Endothelial cell of umbilical vein (primary cell): ENCODE measurements around the gene TRAPPC2. TPM values are rescaled to one million over a fixed set of nuclear protein-coding genes. Genes with fewer than 3 reads are reported as not detected.
A peak's percentile ranks its signal among the peaks of the same experiment; 100 is the strongest.

Experiments used
- Bru-seq: library from RNA; stranded (reverse); fragments of 400-500 nt; gene quantifications from one replicate; lab custom pipeline; 2021; lab: Mats Ljungman, UMichigan
- BruChase-seq, 2 experiments: library from RNA; stranded (reverse); fragments of 400-500 nt; gene quantifications; one replicate each; lab custom pipeline; 2021; lab: Mats Ljungman, UMichigan
- BruUV-seq: library from RNA; stranded (reverse); fragments of 400-500 nt; replicated peaks from 2 replicates; lab custom pipeline; 2021; lab: Mats Ljungman, UMichigan
- CTCF ChIA-PET: fragments of 300-600, 350-600 bp; sonication (Branson Sonifier 250); formaldehyde crosslinking; loops from one replicate; lab custom pipeline; 2021; ENCODE audit warnings: antibody characterized with exemption, inconsistent platforms; lab: Charles Lee
- POLR2A ChIA-PET: fragments of 300-600, 350-600 bp; sonication (Branson Sonifier 250); formaldehyde crosslinking; loops from one replicate; lab custom pipeline; 2021; ENCODE audit warnings: antibody characterized with exemption, inconsistent platforms; lab: Charles Lee
- DNase-seq: peaks from one replicate; pipeline ENCODE4 v3.0.0-alpha.2; 2011; ENCODE audit warnings: low read depth, low spot score
- FAIRE-seq: peaks from 2 replicates; lab custom pipeline; 2011; peaks lifted over from hg19 to GRCh38; lab: Jason Lieb, UNC
- H2AFZ ChIP-seq: 2 replicates; pipeline ENCODE4 v1.6.0; 2012; ENCODE audit warnings: low read depth, low read length, control low read depth, inconsistent platforms
- H3K27ac ChIP-seq: 2 replicates; pipeline ENCODE4 v1.5.1; 2011; ENCODE audit warnings: low read depth, mild to moderate bottlenecking, control low read depth, low read length, moderate library complexity; ENCODE audit not compliant: insufficient read depth
- H3K27me3 ChIP-seq, 2 experiments: 2 replicates each; pipeline versions ENCODE4 v1.6.0 to v1.6.1; 2011; ENCODE audit warnings: low read length in 2 of 2, mixed read lengths in 1 of 2; ENCODE audit not compliant: control insufficient read depth in 2 of 2, insufficient read depth in 2 of 2
- H3K36me3 ChIP-seq, 2 experiments: 2 replicates in 1 of 2; 3 replicates in 1 of 2; pipeline ENCODE4 v1.5.1; 2011; ENCODE audit warnings: low read length in 2 of 2, mild to moderate bottlenecking in 1 of 2, moderate library complexity in 1 of 2; ENCODE audit not compliant: control insufficient read depth in 2 of 2, insufficient read depth in 2 of 2; ENCODE audit errors: extremely low read depth in 1 of 2
- H3K4me1 ChIP-seq: 3 replicates; pipeline ENCODE4 v1.5.1; 2011; ENCODE audit warnings: mild to moderate bottlenecking, low read length; ENCODE audit not compliant: control insufficient read depth, insufficient read depth; ENCODE audit errors: extremely low read depth
- H3K4me2 ChIP-seq: 2 replicates; pipeline ENCODE4 v1.6.1; 2011; ENCODE audit warnings: low read length, control low read depth, mixed read lengths; ENCODE audit not compliant: insufficient read depth
- H3K4me3 ChIP-seq, 3 experiments: fragments of 200-600 bp in 1 of 3; sonication (generic), shearing (Covaris generic) in 1 of 3; replicated peaks in 1 of 3; 2 replicates each; pipeline ENCODE4 v1.5.1; 2011 to 2016; ENCODE audit warnings: control low read depth in 3 of 3, low read length in 3 of 3, mild to moderate bottlenecking in 2 of 3, inconsistent platforms in 1 of 3, low read depth in 1 of 3, moderate library complexity in 1 of 3; ENCODE audit not compliant: insufficient read depth in 1 of 3
- H3K79me2 ChIP-seq: 2 replicates; pipeline ENCODE4 v1.6.0; 2012; ENCODE audit warnings: low read length, inconsistent platforms; ENCODE audit not compliant: control insufficient read depth, insufficient read depth
- H3K9ac ChIP-seq: replicated peaks from 2 replicates; pipeline ENCODE3; 2011; ENCODE audit warnings: low read length, control low read depth; ENCODE audit not compliant: insufficient read depth; ENCODE audit errors: extremely low read depth
- H3K9me1 ChIP-seq: replicated peaks from 3 replicates; pipeline ENCODE4 v1.6.0; 2011; ENCODE audit warnings: mild to moderate bottlenecking, low read length; ENCODE audit not compliant: control insufficient read depth, insufficient read depth; ENCODE audit errors: extremely low read depth
- H3K9me3 ChIP-seq: replicated peaks from 2 replicates; pipeline ENCODE4 v1.5.1; 2012; ENCODE audit warnings: low read length, inconsistent platforms; ENCODE audit not compliant: control insufficient read depth, insufficient read depth
- H4K20me1 ChIP-seq: replicated peaks from 2 replicates; pipeline ENCODE3; 2011; ENCODE audit warnings: mild to moderate bottlenecking, low read length; ENCODE audit not compliant: control insufficient read depth, insufficient read depth; ENCODE audit errors: extremely low read depth
- EZH2 ChIP-seq: IDR thresholded peaks from 2 replicates; pipeline ENCODE4 v1.6.1; 2012; ENCODE audit warnings: borderline replicate concordance, low read depth, mild to moderate bottlenecking, moderate library complexity, low read length, inconsistent platforms; ENCODE audit not compliant: severe bottlenecking
- FOS ChIP-seq: IDR thresholded peaks from 2 replicates; pipeline ENCODE4 v1.6.1; 2011; ENCODE audit warnings: mild to moderate bottlenecking, low read length, moderate library complexity, borderline replicate concordance; ENCODE audit not compliant: insufficient read depth
- GATA2 ChIP-seq: IDR thresholded peaks from 2 replicates; pipeline ENCODE4 v1.7.0; 2011; ENCODE audit warnings: low read depth, mild to moderate bottlenecking, moderate library complexity, mixed read lengths, low read length; ENCODE audit not compliant: insufficient read length, insufficient read depth
- JUN ChIP-seq: IDR thresholded peaks from 2 replicates; pipeline ENCODE4 v1.6.1; 2011; ENCODE audit warnings: borderline replicate concordance, low read depth; ENCODE audit not compliant: insufficient read length, insufficient read depth
- MYC ChIP-seq: IDR thresholded peaks from one replicate; pipeline ENCODE4 v1.6.1; 2011; ENCODE audit warnings: mild to moderate bottlenecking, low read depth, low read length
- POLR2A ChIP-seq: IDR thresholded peaks from 2 replicates; pipeline ENCODE4 v1.6.1; 2012; ENCODE audit warnings: low read depth, mild to moderate bottlenecking, control low read depth, low read length
- POLR2AphosphoS5 ChIP-seq: IDR thresholded peaks from 2 replicates; pipeline ENCODE4 v1.6.1; 2012; ENCODE audit warnings: low read depth, mild to moderate bottlenecking, control low read depth, low read length, moderate library complexity; ENCODE audit not compliant: insufficient read depth
- dilution Hi-C: fragments of 300-500 bp; cut with MboI; formaldehyde crosslinking; loops from one replicate; pipeline ENCODE4 v1.15.0; 2019; ENCODE audit warnings: low sequenced_read_pairs; ENCODE audit not compliant: extremely low pct_ligation_motif_present
- intact Hi-C: fragments of 100-400 bp; cut with micrococcal nuclease; formaldehyde crosslinking; loops from one replicate; pipeline ENCODE4 v1.10.0; 2022
- long read RNA-seq: library from polyadenylated mRNA; stranded (forward); transcript quantifications from one replicate; pipeline ENCODE4 v2.0.0, GENCODE V29; 2021
- polyA minus RNA-seq, 3 experiments: library from RNA; depleted of rRNA, polyadenylated mRNA; stranded (reverse); fragments of >200 nt; gene quantifications; 1 replicate in 1 of 3; 2 replicates in 2 of 3; pipeline ENCODE4 v1.2.3, GENCODE V29; 2011
- polyA plus RNA-seq, 4 experiments: library from polyadenylated mRNA; depleted of rRNA in 3 of 4; stranded (reverse) in 3 of 4; unstranded in 1 of 4; fragments of >200 nt; gene quantifications; 2 replicates each; pipeline versions ENCODE4 v1.2.1 to v1.2.3, GENCODE V29; 2011 to 2012; ENCODE audit warnings: missing spikeins in 1 of 4
- total RNA-seq: library from RNA; stranded (reverse); gene quantifications from 2 replicates; pipeline ENCODE4 v1.2.3, GENCODE V29; 2021
- TF ChIP-seq, protein P1 (sequence below), 2 donors: IDR thresholded peaks; 1 replicate in 1 of 2; 2 replicates in 1 of 2; pipeline ENCODE4 v1.5.1; 2011; ENCODE audit warnings: low read length in 2 of 2, mild to moderate bottlenecking in 2 of 2, moderate library complexity in 2 of 2, control low read depth in 1 of 2, inconsistent platforms in 1 of 2, low read depth in 1 of 2; ENCODE audit not compliant: insufficient read depth in 1 of 2; ENCODE audit errors: extremely low read depth in 1 of 2
- TF ChIP-seq, protein P2 (sequence below): IDR thresholded peaks from 2 replicates; pipeline ENCODE4 v1.6.1; 2011; ENCODE audit not compliant: insufficient read depth, insufficient read length

Gene TRAPPC2
- 13.0 and 14.1 TPM in 2 replicates for total RNA-seq
- 5.8 and 6.6 TPM in 2 replicates for polyA plus RNA-seq
- 4.6 and 5.4 TPM in 2 replicates for polyA plus RNA-seq (2011; cell fraction: cytosol; rRNA removed)
- 8.5 and 11.6 TPM in 2 replicates for polyA plus RNA-seq (2011; cell fraction: nucleus; rRNA removed)
- 10.0 and 10.1 TPM in 2 replicates for polyA plus RNA-seq (2012)
- polyA minus RNA-seq, result 7.2 and 12.2 TPM in 2 replicates
- 11.9 TPM for polyA minus RNA-seq (2011; cell fraction: cytosol; rRNA and poly(A)+ RNA removed)
- 8.2 and 12.5 TPM in 2 replicates for polyA minus RNA-seq (2011; cell fraction: nucleus; rRNA and poly(A)+ RNA removed)
- Bru-seq, nascent RNA, result percentile 76 among the genes with signal in this experiment
- BruChase-seq, experiment 1, labeled RNA remaining after a 6-hour chase, result percentile 70 among the genes with signal in this experiment
- percentile 62 among the genes with signal in this experiment for BruChase-seq, experiment 2, labeled RNA remaining after a 2-hour chase
- long read RNA-seq, transcript TRAPPC2-201 (5 exons, 2,716 nt), result major isoform, 25 of 31 reads
- long read RNA-seq, partial matches to known transcripts, result 3 of 31 reads
- long read RNA-seq, other reads (novel, unspliced or antisense), result 1 of 31 reads

DNA sequence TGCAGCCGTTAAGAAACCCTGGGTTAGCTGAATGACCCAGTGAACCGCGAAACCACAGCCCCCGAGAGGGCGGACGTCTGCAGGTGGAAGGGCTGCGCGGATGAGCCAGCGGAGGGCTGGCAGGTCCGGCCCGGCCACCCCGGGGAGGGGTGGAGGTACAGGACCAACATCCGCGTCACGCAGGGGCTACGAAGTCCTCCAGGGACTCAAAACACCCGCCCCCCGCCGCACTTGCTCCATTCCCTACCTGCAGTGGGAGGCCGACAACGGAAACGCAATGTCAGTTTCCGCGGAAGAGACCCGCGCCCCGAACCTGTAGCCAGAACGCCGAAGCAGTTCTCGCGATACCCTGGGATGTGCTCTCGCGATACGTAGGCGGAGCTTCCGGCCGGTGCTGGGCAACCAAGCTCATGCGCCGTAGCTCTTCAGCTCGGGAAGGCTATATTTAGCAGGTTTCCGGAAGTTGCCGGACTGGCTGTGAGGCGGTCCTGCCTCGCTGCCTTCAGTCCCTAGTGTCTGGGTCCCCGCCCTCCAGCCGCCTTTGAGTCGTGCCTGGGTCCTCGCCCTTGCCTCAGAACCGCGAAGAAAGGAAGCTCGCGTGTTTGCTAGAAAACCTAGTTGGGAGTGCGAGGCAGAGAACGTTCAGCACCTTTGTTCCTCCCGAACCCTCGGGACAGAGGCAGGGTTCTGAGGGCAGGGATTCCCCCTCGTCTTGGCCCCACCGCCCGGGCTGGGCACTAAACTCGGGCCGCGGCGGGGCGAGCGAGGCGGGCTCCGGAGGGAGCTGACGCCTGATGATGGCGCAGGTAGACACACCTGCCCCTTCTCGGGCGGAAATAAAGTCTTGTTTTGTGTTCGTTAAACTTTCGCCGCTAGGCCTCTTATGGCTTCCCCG, at the start of gene TRAPPC2, which contains the start of gene OFD1:
Gene TRAPPC2, minus strand, starts transcription at position 343 of the 895 bp plus-strand sequence. CDS start 14,657 bp downstream, outside the sequence.
Gene OFD1, plus strand, starts transcription at position 471 of the 895 bp plus-strand sequence. Its CDS starts 324 bp downstream, at position 795.
- Histone ChIP-seq H3K9ac (peak within 1 kb of the TSS; percentile 86), H4K20me1 (no peaks in the 10 kb centered on the region), H3K4me2 (peak within 1 kb of the TSS; percentile 80), H2AFZ (peak within 1 kb of the TSS; percentile 82), H3K4me3 (peak within 1 kb of the TSS; percentile 73 to 88 (median 83)), H3K36me3 (no peaks in the 10 kb centered on the region), H3K9me1 (no peaks in the 10 kb centered on the region), H3K27ac (peak within 1 kb of the TSS; percentile 78), H3K4me1 (peaks cover 5% of the 10 kb centered on the region), H3K9me3 (no peaks in the 10 kb centered on the region), H3K27me3 (no peaks in the 10 kb centered on the region), H3K79me2 (peaks cover 29% of the 10 kb centered on the region)
- FAIRE-seq, result peak; percentile 91
- no TSS peak for BruUV-seq
- peak; percentile 91 for DNase-seq
- dilution Hi-C loops (no loop called here), intact Hi-C loops (loop anchor here (1.0 to 5.0 kb wide), 4 partner anchors 46 to 787 kb away; partner anchors contain the start of genes RAB9A and TCEANC)
- ChIA-PET POLR2A (interaction anchor here (0.6 kb wide), 1 partner anchor 778 kb away, joined by 4 read pairs; no protein-coding TSS in a partner anchor), CTCF (interaction anchor here (0.8 to 2.2 kb wide), 7 partner anchors 12 to 788 kb away, joined by 3 to 8 read pairs (median 3); no protein-coding TSS in a partner anchor)
- TF ChIP-seq, protein P1, sequence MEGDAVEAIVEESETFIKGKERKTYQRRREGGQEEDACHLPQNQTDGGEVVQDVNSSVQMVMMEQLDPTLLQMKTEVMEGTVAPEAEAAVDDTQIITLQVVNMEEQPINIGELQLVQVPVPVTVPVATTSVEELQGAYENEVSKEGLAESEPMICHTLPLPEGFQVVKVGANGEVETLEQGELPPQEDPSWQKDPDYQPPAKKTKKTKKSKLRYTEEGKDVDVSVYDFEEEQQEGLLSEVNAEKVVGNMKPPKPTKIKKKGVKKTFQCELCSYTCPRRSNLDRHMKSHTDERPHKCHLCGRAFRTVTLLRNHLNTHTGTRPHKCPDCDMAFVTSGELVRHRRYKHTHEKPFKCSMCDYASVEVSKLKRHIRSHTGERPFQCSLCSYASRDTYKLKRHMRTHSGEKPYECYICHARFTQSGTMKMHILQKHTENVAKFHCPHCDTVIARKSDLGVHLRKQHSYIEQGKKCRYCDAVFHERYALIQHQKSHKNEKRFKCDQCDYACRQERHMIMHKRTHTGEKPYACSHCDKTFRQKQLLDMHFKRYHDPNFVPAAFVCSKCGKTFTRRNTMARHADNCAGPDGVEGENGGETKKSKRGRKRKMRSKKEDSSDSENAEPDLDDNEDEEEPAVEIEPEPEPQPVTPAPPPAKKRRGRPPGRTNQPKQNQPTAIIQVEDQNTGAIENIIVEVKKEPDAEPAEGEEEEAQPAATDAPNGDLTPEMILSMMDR (IDR thresholded peaks at IDR 0.05; ENCODE audit: extremely low read depth in 1 of 2, insufficient read depth in 1 of 2, low read depth in 1 of 2, low read length in 2 of 2), result no peak
- TF ChIP-seq MYC (no peak), EZH2 (no peak), GATA2 (no peak), POLR2AphosphoS5 (peak; percentile 59), POLR2A (peak; percentile 71), FOS (no peak), JUN (no peak)
- TF ChIP-seq, protein P2, sequence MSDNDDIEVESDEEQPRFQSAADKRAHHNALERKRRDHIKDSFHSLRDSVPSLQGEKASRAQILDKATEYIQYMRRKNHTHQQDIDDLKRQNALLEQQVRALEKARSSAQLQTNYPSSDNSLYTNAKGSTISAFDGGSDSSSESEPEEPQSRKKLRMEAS, result no peak
